Endothelial cell of umbilical vein (primary cell): Measurements from ENCODE around the gene SFMBT1. TPM values are rescaled to one million over a fixed set of nuclear protein-coding genes. Genes with fewer than 3 reads are reported as not detected.

Experiments used
- Bru-seq: library from RNA; stranded (reverse); fragments of 400-500 nt; gene quantifications from one replicate; lab custom pipeline; 2021; lab: Mats Ljungman, UMichigan
- BruChase-seq, 2 experiments: library from RNA; stranded (reverse); fragments of 400-500 nt; gene quantifications; one replicate each; lab custom pipeline; 2021; lab: Mats Ljungman, UMichigan
- BruUV-seq: library from RNA; stranded (reverse); fragments of 400-500 nt; replicated peaks from 2 replicates; lab custom pipeline; 2021; lab: Mats Ljungman, UMichigan
- CTCF ChIA-PET: fragments of 300-600, 350-600 bp; sonication (Branson Sonifier 250); formaldehyde crosslinking; loops from one replicate; lab custom pipeline; 2021; ENCODE audit warnings: antibody characterized with exemption, inconsistent platforms; lab: Charles Lee
- POLR2A ChIA-PET: fragments of 300-600, 350-600 bp; sonication (Branson Sonifier 250); formaldehyde crosslinking; loops from one replicate; lab custom pipeline; 2021; ENCODE audit warnings: antibody characterized with exemption, inconsistent platforms; lab: Charles Lee
- DNase-seq: peaks from one replicate; pipeline ENCODE4 v3.0.0-alpha.2; 2011; ENCODE audit warnings: low read depth, low spot score
- FAIRE-seq: peaks from 2 replicates; lab custom pipeline; 2011; peaks lifted over from hg19 to GRCh38; lab: Jason Lieb, UNC
- H2AFZ ChIP-seq: 2 replicates; pipeline ENCODE4 v1.6.0; 2012; ENCODE audit warnings: low read depth, low read length, control low read depth, inconsistent platforms
- H3K27ac ChIP-seq: 2 replicates; pipeline ENCODE4 v1.5.1; 2011; ENCODE audit warnings: low read depth, mild to moderate bottlenecking, control low read depth, low read length, moderate library complexity; ENCODE audit not compliant: insufficient read depth
- H3K27me3 ChIP-seq, 2 experiments: 2 replicates each; pipeline versions ENCODE4 v1.6.0 to v1.6.1; 2011; ENCODE audit warnings: low read length in 2 of 2, mixed read lengths in 1 of 2; ENCODE audit not compliant: control insufficient read depth in 2 of 2, insufficient read depth in 2 of 2
- H3K36me3 ChIP-seq, 2 experiments: 2 replicates in 1 of 2; 3 replicates in 1 of 2; pipeline ENCODE4 v1.5.1; 2011; ENCODE audit warnings: low read length in 2 of 2, mild to moderate bottlenecking in 1 of 2, moderate library complexity in 1 of 2; ENCODE audit not compliant: control insufficient read depth in 2 of 2, insufficient read depth in 2 of 2; ENCODE audit errors: extremely low read depth in 1 of 2
- H3K4me1 ChIP-seq: 3 replicates; pipeline ENCODE4 v1.5.1; 2011; ENCODE audit warnings: mild to moderate bottlenecking, low read length; ENCODE audit not compliant: control insufficient read depth, insufficient read depth; ENCODE audit errors: extremely low read depth
- H3K4me2 ChIP-seq: 2 replicates; pipeline ENCODE4 v1.6.1; 2011; ENCODE audit warnings: low read length, control low read depth, mixed read lengths; ENCODE audit not compliant: insufficient read depth
- H3K4me3 ChIP-seq, 3 experiments: fragments of 200-600 bp in 1 of 3; sonication (generic), shearing (Covaris generic) in 1 of 3; replicated peaks in 1 of 3; 2 replicates each; pipeline ENCODE4 v1.5.1; 2011 to 2016; ENCODE audit warnings: control low read depth in 3 of 3, low read length in 3 of 3, mild to moderate bottlenecking in 2 of 3, inconsistent platforms in 1 of 3, low read depth in 1 of 3, moderate library complexity in 1 of 3; ENCODE audit not compliant: insufficient read depth in 1 of 3
- H3K79me2 ChIP-seq: 2 replicates; pipeline ENCODE4 v1.6.0; 2012; ENCODE audit warnings: low read length, inconsistent platforms; ENCODE audit not compliant: control insufficient read depth, insufficient read depth
- H3K9ac ChIP-seq: replicated peaks from 2 replicates; pipeline ENCODE3; 2011; ENCODE audit warnings: low read length, control low read depth; ENCODE audit not compliant: insufficient read depth; ENCODE audit errors: extremely low read depth
- H3K9me1 ChIP-seq: replicated peaks from 3 replicates; pipeline ENCODE4 v1.6.0; 2011; ENCODE audit warnings: mild to moderate bottlenecking, low read length; ENCODE audit not compliant: control insufficient read depth, insufficient read depth; ENCODE audit errors: extremely low read depth
- H3K9me3 ChIP-seq: replicated peaks from 2 replicates; pipeline ENCODE4 v1.5.1; 2012; ENCODE audit warnings: low read length, inconsistent platforms; ENCODE audit not compliant: control insufficient read depth, insufficient read depth
- H4K20me1 ChIP-seq: replicated peaks from 2 replicates; pipeline ENCODE3; 2011; ENCODE audit warnings: mild to moderate bottlenecking, low read length; ENCODE audit not compliant: control insufficient read depth, insufficient read depth; ENCODE audit errors: extremely low read depth
- EZH2 ChIP-seq: IDR thresholded peaks from 2 replicates; pipeline ENCODE4 v1.6.1; 2012; ENCODE audit warnings: borderline replicate concordance, low read depth, mild to moderate bottlenecking, moderate library complexity, low read length, inconsistent platforms; ENCODE audit not compliant: severe bottlenecking
- FOS ChIP-seq: IDR thresholded peaks from 2 replicates; pipeline ENCODE4 v1.6.1; 2011; ENCODE audit warnings: mild to moderate bottlenecking, low read length, moderate library complexity, borderline replicate concordance; ENCODE audit not compliant: insufficient read depth
- GATA2 ChIP-seq: IDR thresholded peaks from 2 replicates; pipeline ENCODE4 v1.7.0; 2011; ENCODE audit warnings: low read depth, mild to moderate bottlenecking, moderate library complexity, mixed read lengths, low read length; ENCODE audit not compliant: insufficient read length, insufficient read depth
- JUN ChIP-seq: IDR thresholded peaks from 2 replicates; pipeline ENCODE4 v1.6.1; 2011; ENCODE audit warnings: borderline replicate concordance, low read depth; ENCODE audit not compliant: insufficient read length, insufficient read depth
- MYC ChIP-seq: IDR thresholded peaks from one replicate; pipeline ENCODE4 v1.6.1; 2011; ENCODE audit warnings: mild to moderate bottlenecking, low read depth, low read length
- POLR2A ChIP-seq: IDR thresholded peaks from 2 replicates; pipeline ENCODE4 v1.6.1; 2012; ENCODE audit warnings: low read depth, mild to moderate bottlenecking, control low read depth, low read length
- POLR2AphosphoS5 ChIP-seq: IDR thresholded peaks from 2 replicates; pipeline ENCODE4 v1.6.1; 2012; ENCODE audit warnings: low read depth, mild to moderate bottlenecking, control low read depth, low read length, moderate library complexity; ENCODE audit not compliant: insufficient read depth
- dilution Hi-C: fragments of 300-500 bp; cut with MboI; formaldehyde crosslinking; loops from one replicate; pipeline ENCODE4 v1.15.0; 2019; ENCODE audit warnings: low sequenced_read_pairs; ENCODE audit not compliant: extremely low pct_ligation_motif_present
- intact Hi-C: fragments of 100-400 bp; cut with micrococcal nuclease; formaldehyde crosslinking; loops from one replicate; pipeline ENCODE4 v1.10.0; 2022
- long read RNA-seq: library from polyadenylated mRNA; stranded (forward); transcript quantifications from one replicate; pipeline ENCODE4 v2.0.0, GENCODE V29; 2021
- polyA minus RNA-seq, 3 experiments: library from RNA; depleted of rRNA, polyadenylated mRNA; stranded (reverse); fragments of >200 nt; gene quantifications; 1 replicate in 1 of 3; 2 replicates in 2 of 3; pipeline ENCODE4 v1.2.3, GENCODE V29; 2011
- polyA plus RNA-seq, 4 experiments: library from polyadenylated mRNA; depleted of rRNA in 3 of 4; stranded (reverse) in 3 of 4; unstranded in 1 of 4; fragments of >200 nt; gene quantifications; 2 replicates each; pipeline versions ENCODE4 v1.2.1 to v1.2.3, GENCODE V29; 2011 to 2012; ENCODE audit warnings: missing spikeins in 1 of 4
- total RNA-seq: library from RNA; stranded (reverse); gene quantifications from 2 replicates; pipeline ENCODE4 v1.2.3, GENCODE V29; 2021
- TF ChIP-seq, protein P1 (sequence below), 2 donors: IDR thresholded peaks; 1 replicate in 1 of 2; 2 replicates in 1 of 2; pipeline ENCODE4 v1.5.1; 2011; ENCODE audit warnings: low read length in 2 of 2, mild to moderate bottlenecking in 2 of 2, moderate library complexity in 2 of 2, control low read depth in 1 of 2, inconsistent platforms in 1 of 2, low read depth in 1 of 2; ENCODE audit not compliant: insufficient read depth in 1 of 2; ENCODE audit errors: extremely low read depth in 1 of 2
- TF ChIP-seq, protein P2 (sequence below): IDR thresholded peaks from 2 replicates; pipeline ENCODE4 v1.6.1; 2011; ENCODE audit not compliant: insufficient read depth, insufficient read length

SFMBT1 gene
- total RNA-seq, result 4.6 and 6.0 TPM in 2 replicates
- polyA plus RNA-seq, result 1.8 and 2.0 TPM in 2 replicates
- 1.7 and 2.2 TPM in 2 replicates for polyA plus RNA-seq (2011; cell fraction: cytosol; rRNA removed)
- 4.0 and 4.9 TPM in 2 replicates for polyA plus RNA-seq (2011; cell fraction: nucleus; rRNA removed)
- polyA plus RNA-seq (2012), result 1.3 and 1.8 TPM in 2 replicates
- 8.3 and 10.4 TPM in 2 replicates for polyA minus RNA-seq
- polyA minus RNA-seq (2011; cell fraction: cytosol; rRNA and poly(A)+ RNA removed), result 19.8 TPM
- polyA minus RNA-seq (2011; cell fraction: nucleus; rRNA and poly(A)+ RNA removed), result 6.7 and 10.8 TPM in 2 replicates
- percentile 58 among the genes with signal in this experiment for Bru-seq, nascent RNA
- BruChase-seq, experiment 1, labeled RNA remaining after a 6-hour chase, result percentile 50 among the genes with signal in this experiment
- percentile 52 among the genes with signal in this experiment for BruChase-seq, experiment 2, labeled RNA remaining after a 2-hour chase
- long read RNA-seq, full-length matches to known transcripts, result 2 of 5 reads
- long read RNA-seq, partial matches to known transcripts, result 1 of 5 reads
- long read RNA-seq, other reads (novel, unspliced or antisense), result 2 of 5 reads

GRCh38 chr3:53045518-53046170 lies at the start of gene SFMBT1:
TSS of gene SFMBT1 (minus strand) at chr3:53046073. CDS start at chr3:52969128, 76,945 bp downstream.
- Histone ChIP-seq H3K36me3 (no peaks in the 10 kb centered on the region), H3K27ac (peak within 1 kb of the TSS; percentile 30), H3K4me3 (peak within 1 kb of the TSS; percentile 70 to 86 (median 85)), H2AFZ (peak within 1 kb of the TSS; percentile 92), H3K9me3 (no peaks in the 10 kb centered on the region), H3K9me1 (no peaks in the 10 kb centered on the region), H3K79me2 (no peaks in the 10 kb centered on the region), H3K4me1 (peaks cover 7% of the 10 kb centered on the region), H3K4me2 (peak within 1 kb of the TSS; percentile 65), H3K9ac (peak within 1 kb of the TSS; percentile 81), H4K20me1 (no peaks in the 10 kb centered on the region), H3K27me3 (peaks cover 0 to 13% of the 10 kb centered on the region in 2 experiments)
- ChIA-PET POLR2A (interaction anchor here (0.7 kb wide), 1 partner anchor 19 kb away, joined by 3 read pairs; no protein-coding TSS in a partner anchor), CTCF (interaction anchor here (1.1 to 1.2 kb wide), 2 partner anchors 10 to 18 kb away, joined by 3 to 4 read pairs; no protein-coding TSS in a partner anchor)
- FAIRE-seq, result no peak
- dilution Hi-C loops, result no loop called here
- intact Hi-C loops, result no loop called here
- TF ChIP-seq GATA2 (no peak), POLR2AphosphoS5 (no peak), FOS (no peak), MYC (no peak), JUN (no peak), EZH2 (no peak), POLR2A (no peak)
- TF ChIP-seq, protein P1, sequence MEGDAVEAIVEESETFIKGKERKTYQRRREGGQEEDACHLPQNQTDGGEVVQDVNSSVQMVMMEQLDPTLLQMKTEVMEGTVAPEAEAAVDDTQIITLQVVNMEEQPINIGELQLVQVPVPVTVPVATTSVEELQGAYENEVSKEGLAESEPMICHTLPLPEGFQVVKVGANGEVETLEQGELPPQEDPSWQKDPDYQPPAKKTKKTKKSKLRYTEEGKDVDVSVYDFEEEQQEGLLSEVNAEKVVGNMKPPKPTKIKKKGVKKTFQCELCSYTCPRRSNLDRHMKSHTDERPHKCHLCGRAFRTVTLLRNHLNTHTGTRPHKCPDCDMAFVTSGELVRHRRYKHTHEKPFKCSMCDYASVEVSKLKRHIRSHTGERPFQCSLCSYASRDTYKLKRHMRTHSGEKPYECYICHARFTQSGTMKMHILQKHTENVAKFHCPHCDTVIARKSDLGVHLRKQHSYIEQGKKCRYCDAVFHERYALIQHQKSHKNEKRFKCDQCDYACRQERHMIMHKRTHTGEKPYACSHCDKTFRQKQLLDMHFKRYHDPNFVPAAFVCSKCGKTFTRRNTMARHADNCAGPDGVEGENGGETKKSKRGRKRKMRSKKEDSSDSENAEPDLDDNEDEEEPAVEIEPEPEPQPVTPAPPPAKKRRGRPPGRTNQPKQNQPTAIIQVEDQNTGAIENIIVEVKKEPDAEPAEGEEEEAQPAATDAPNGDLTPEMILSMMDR (IDR thresholded peaks at IDR 0.05; ENCODE audit: extremely low read depth in 1 of 2, insufficient read depth in 1 of 2, low read depth in 1 of 2, low read length in 2 of 2), result no peak
- TF ChIP-seq, protein P2, sequence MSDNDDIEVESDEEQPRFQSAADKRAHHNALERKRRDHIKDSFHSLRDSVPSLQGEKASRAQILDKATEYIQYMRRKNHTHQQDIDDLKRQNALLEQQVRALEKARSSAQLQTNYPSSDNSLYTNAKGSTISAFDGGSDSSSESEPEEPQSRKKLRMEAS, result no peak
- DNase-seq, result peak; percentile 37
- no TSS peak for BruUV-seq
